ENCODE measurements around the gene ZFHX2. TPM values are rescaled to one million over a fixed set of nuclear protein-coding genes. Genes with fewer than 3 reads are reported as not detected.

ZFHX2 gene
- total RNA-seq, 1 experiment from 2014 or later, result 0.03 TPM

DNA sequence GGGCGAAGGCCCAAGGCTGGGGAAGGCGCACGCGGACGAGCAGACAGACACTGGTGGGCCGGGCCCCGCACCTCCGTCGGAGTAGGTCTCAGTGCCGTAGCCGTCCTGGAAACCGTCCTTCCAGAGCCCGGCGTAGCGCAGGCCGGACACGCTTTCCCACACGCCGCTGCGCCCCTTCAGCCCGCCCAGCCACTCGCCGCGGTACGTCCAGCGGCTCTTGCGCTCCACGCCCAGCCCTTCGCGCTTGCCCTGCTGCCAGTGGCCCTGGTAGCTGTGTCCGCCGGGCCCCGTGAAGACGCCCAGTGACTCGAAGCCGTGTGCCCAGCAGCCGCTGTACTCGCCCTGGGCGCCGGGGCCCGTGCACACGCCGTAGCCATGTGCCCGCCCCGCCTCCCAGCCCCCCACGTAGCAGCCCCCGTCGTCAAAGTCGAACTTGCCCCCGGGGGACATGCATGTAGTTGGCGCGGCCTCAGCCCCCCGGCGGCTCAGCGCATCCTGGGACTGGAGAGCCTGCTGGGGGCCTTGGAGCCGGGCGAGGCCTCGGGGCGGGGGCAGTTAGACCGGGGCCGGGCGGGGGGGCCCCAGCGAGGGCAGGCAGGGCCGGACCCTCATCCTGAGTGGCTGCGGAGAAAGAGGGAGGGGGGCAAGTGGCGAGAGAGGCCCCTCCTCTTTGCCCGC, 25.6 kb upstream of the ZFHX2 start:
- peak; percentile 66 for DNase-seq (ENCODE audit: low spot score)
- in situ Hi-C loops (cut with HindIII; ENCODE audit: low sequenced_read_pairs), result no loop called here

GRCh38 chr14:23573384-23574015, 21.9 kb upstream of the ZFHX2 start:
- DNase-seq (ENCODE audit: low spot score), result peak; percentile 86

DNA sequence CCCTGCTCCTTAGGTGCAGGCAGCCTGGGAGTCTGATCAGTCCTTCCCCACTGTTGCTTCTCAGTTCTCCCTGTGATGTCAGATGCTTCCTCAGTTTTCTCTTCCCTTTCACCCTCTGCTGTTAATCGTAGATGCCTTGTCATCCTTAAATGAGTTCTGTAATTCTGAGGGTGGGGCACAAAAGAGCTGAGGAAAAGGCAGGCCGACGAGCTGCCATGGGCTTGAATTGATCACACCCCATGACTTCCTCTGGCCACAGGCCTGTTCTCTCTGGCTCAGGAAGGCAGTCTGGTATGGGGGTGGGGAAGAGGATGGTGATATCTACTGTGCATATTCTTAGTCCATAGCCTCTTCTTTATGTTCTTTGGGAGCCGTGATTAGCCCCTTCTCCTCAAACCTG, 21.3 kb upstream of the ZFHX2 start:
- DNase-seq (ENCODE audit: low spot score), result no peak
- in situ Hi-C loops (cut with HindIII; ENCODE audit: low sequenced_read_pairs), result no loop called here

More at GRCh38 chr14:23573384-23574015, 21.9 kb upstream of the ZFHX2 start:
- in situ Hi-C loops (cut with HindIII; ENCODE audit: low sequenced_read_pairs), result no loop called here

- in situ Hi-C loops (cut with HindIII; ENCODE audit: low sequenced_read_pairs), result no loop called here
- no peak for DNase-seq (ENCODE audit: low spot score)
These were observed 20.9 kb upstream of the ZFHX2 start for GRCh38 chr14:23572524-23572828.

- DNase-seq (ENCODE audit: low spot score), result no peak
- in situ Hi-C loops (cut with HindIII; ENCODE audit: low sequenced_read_pairs), result no loop called here
These were observed 20.3 kb upstream of the ZFHX2 start for GRCh38 chr14:23571701-23572523.

- in situ Hi-C loops (cut with HindIII; ENCODE audit: low sequenced_read_pairs), result no loop called here
These were observed 19.4 kb upstream of the ZFHX2 start for GRCh38 chr14:23570806-23571483.

DNA sequence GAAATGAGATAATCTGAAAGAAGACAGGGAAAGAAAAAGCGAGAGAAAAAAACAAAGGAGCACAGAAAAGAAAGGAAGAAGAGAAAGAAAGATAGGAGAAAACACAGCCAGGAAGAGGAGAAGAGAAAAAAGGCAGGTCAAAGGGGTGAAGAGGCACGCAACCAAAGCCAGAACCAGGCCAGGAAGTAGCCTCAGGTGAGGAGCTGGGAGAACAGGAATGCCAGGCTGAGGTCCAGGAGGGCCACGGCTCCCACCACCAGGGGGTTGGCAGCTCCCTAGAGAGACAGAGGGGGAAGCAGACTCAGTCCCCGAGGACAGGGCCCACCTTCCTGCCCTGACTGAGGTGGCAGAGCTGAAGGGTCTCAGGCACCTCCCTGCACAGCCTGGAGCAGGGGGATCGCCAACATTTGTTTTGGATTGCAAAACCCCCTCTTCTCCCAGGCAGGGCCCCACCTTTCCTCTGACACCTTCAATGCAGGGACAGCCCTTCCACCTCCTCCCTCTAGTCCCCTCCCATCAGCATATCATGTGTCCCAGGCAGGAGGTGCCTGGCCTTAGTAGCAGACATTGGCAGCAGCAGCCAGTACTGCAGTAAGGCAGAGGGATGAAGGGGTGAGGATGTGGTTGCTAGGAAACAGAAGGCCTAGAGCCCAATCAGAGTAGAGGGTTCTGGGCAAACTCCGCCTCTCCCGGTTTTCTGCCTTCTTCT, 18.0 kb upstream of the ZFHX2 start:
- DNase-seq (ENCODE audit: low spot score), result peak; percentile 97
- in situ Hi-C loops (cut with HindIII; ENCODE audit: low sequenced_read_pairs), result no loop called here

More at GRCh38 chr14:23570806-23571483, 19.4 kb upstream of the ZFHX2 start:
- no peak for DNase-seq (ENCODE audit: low spot score)

- DNase-seq (ENCODE audit: low spot score), result peak; percentile 1
- in situ Hi-C loops (cut with HindIII; ENCODE audit: low sequenced_read_pairs), result no loop called here
These were observed 17.2 kb upstream of the ZFHX2 start for GRCh38 chr14:23568600-23569331.

GRCh38 chr14:23568021-23568599, 16.5 kb upstream of the ZFHX2 start:
- no peak for DNase-seq (ENCODE audit: low spot score)
- in situ Hi-C loops (cut with HindIII; ENCODE audit: low sequenced_read_pairs), result no loop called here

DNA sequence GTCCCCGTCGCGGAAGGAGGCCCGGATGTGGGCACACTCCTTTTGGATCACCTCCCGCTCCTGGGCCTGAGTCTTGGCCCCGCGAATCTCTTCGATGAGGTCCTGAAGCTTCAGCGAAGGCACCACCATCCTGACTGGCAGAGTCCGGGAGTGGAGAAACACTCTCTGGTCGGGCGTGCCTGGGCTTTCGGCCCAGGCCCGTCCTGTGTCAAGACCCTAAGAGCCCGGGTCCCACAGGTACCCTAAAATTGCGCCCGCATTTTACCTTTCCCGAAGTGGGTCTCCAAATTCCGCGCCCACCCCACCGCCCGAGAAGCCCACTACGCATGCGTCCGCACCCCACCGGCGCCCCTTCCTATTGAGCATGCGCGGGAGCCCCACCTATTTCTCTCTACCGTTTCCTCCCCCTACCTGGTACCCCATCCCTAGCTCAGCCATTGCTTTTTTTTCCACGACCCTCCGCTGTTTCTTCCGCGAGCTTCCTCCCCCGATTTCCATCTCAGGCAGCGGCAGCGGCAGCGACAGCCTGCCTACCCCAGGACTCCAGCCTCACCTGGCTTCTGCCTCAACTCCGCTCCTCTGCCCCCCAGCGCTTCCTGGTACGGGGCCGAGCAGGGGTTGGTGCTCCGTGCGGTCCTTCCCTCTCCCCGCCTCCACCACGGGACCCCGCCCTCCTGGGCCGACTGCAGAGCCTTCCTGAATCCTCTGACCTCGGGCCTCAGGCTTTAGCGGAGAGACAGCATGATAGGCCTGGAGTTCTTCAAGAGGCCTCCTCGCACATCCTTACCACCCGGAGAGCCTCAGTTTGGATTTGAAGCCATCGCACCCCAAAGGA, 15.8 kb upstream of the ZFHX2 start, which contains the start of gene AP1G2:
Gene AP1G2 (minus strand): TSS at position 606 of the 835 bp plus-strand sequence. CDS start 477 bp downstream, at position 129.
- DNase-seq (ENCODE audit: low spot score), result peak; percentile 75
- in situ Hi-C loops (cut with HindIII; ENCODE audit: low sequenced_read_pairs), result no loop called here

GRCh38 chr14:23566778-23567185, 15.2 kb upstream of the ZFHX2 start:
- in situ Hi-C loops (cut with HindIII; ENCODE audit: low sequenced_read_pairs), result no loop called here
- peak; percentile 55 for DNase-seq (ENCODE audit: low spot score)

- in situ Hi-C loops (cut with HindIII; ENCODE audit: low sequenced_read_pairs), result no loop called here
- no peak for DNase-seq (ENCODE audit: low spot score)
These were observed 14.7 kb upstream of the ZFHX2 start for GRCh38 chr14:23566112-23566777.

GRCh38 chr14:23565626-23566025, 14.1 kb upstream of the ZFHX2 start:
- in situ Hi-C loops (cut with HindIII; ENCODE audit: low sequenced_read_pairs), result no loop called here
- no peak for DNase-seq (ENCODE audit: low spot score)

DNA sequence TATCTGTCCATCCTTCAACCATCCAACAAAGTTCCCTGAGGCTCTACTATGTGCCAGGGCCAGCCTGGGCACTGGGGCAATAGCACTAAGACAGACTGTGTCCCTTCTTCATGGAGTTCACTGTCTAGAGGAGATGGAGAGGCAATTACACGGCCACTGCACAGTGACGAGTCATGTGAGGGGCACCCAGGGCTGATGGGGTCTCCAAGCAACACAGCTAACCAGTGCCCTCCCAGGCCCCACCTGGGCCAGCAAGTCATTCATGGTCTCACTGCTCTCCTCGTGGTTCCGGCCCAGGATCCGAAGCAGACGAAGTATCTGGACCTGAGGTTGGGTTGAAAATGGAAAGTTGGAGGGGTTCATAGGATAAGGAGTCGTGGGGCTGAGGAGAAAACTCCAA, 13.3 kb upstream of the ZFHX2 start:
- DNase-seq (ENCODE audit: low spot score), result no peak
- in situ Hi-C loops (cut with HindIII; ENCODE audit: low sequenced_read_pairs), result no loop called here

- in situ Hi-C loops (cut with HindIII; ENCODE audit: low sequenced_read_pairs), result no loop called here
These were observed 12.7 kb upstream of the ZFHX2 start for GRCh38 chr14:23564181-23564812.

DNA sequence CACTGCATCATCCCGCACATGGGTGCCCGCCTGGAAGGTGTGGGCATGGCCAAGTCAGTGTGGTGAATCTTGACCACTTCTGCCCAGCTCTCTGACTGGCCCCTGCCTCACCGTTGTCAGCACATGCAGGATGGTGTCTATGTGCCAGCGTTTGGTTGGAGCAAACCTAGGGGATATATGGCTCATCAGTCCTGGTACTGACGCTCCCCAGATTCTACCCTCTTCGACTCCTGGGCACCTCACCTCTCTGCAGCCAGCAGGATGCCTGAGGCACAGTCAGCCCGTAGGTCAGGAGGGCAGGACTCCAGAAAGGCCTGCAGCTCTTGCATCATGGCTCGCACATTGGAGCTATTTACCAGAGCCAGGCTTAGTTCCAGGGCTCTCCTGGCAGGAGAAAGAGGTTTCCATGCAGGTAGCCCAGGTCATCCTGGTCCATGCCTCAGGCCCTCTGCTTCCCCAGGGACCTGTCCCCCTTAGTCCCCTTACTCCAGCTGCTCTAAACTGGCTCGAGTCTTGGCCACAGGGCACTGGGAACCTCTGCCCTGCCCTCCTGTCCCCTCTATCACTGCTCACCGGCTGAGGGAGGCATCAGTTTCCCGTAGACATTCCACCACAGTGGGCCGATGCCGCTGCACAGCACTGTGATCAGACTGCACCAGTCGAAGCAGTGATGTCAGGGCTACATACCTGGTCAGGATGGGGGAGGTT, 12.1 kb upstream of the ZFHX2 start:
- no peak for DNase-seq (ENCODE audit: low spot score)

More at GRCh38 chr14:23564181-23564812, 12.7 kb upstream of the ZFHX2 start:
- DNase-seq (ENCODE audit: low spot score), result no peak

More for the DNA sequence above, 12.1 kb upstream of the ZFHX2 start:
- in situ Hi-C loops (cut with HindIII; ENCODE audit: low sequenced_read_pairs), result no loop called here
